Ascending aorta (tissue), 2 donors: ENCODE results near the gene ARAF. TPM values are rescaled to one million over a fixed set of nuclear protein-coding genes. Genes with fewer than 3 reads are reported as not detected.
"Not testable (repeated sequence)": the region's sequence is repeated elsewhere in the genome, so short reads cannot be mapped to it uniquely, and the experiment has no call there.

Experiments
- DNase-seq, 2 donors: peaks; one replicate each; pipeline ENCODE4 v3.0.0-alpha.2; 2019; ENCODE audit warnings: low spot score in 2 of 2
- H3K27ac ChIP-seq, 2 donors: fragments of 200-600 bp; sonication (generic); one replicate each; pipeline ENCODE4 v1.5.1; 2016 to 2017; ENCODE audit warnings: mild to moderate bottlenecking in 1 of 2
- H3K27me3 ChIP-seq: fragments of 200-600 bp; sonication (generic); one replicate; pipeline ENCODE4 v1.5.1; 2017
- H3K36me3 ChIP-seq, 2 donors: fragments of 200-600 bp; sonication (generic); one replicate each; pipeline ENCODE4 v1.5.1; 2016
- H3K4me1 ChIP-seq, 2 donors: fragments of 200-600 bp; sonication (generic); one replicate each; pipeline ENCODE4 v1.5.1; 2016 to 2017; ENCODE audit warnings: mild to moderate bottlenecking in 1 of 2
- H3K4me3 ChIP-seq, 2 donors: fragments of 200-600 bp; sonication (generic); one replicate each; pipeline ENCODE4 v1.5.1; 2016 to 2017; ENCODE audit warnings: mild to moderate bottlenecking in 1 of 2
- H3K9me3 ChIP-seq, 2 donors: fragments of 200-600 bp; sonication (generic); one replicate each; pipeline ENCODE4 v1.5.1; 2016
- CTCF ChIP-seq, 3 experiments: fragments of 200-600 bp in 2 of 3; fragments of 450-650 bp in 1 of 3; sonication (generic) in 2 of 3; IDR thresholded peaks; one replicate each; pipeline ENCODE4 v1.5.1; 2016 to 2019; ENCODE audit warnings: antibody characterized with exemption in 3 of 3, mild to moderate bottlenecking in 1 of 3, moderate library complexity in 1 of 3
- intact Hi-C: fragments of 100-400 bp; cut with DNase I; formaldehyde crosslinking; loops from one replicate; pipeline ENCODE4 v1.15.1; 2023
- total RNA-seq: library from RNA; depleted of rRNA; stranded (reverse); fragments of >200 nt; gene quantifications from one replicate; pipeline ENCODE4 v1.1.0, GENCODE V29; 2016

ARAF gene
- 56.1 TPM for total RNA-seq

- Histone ChIP-seq H3K9me3 (no peaks in the 10 kb centered on the region), H3K4me1 (peaks cover 0 to 6% of the 10 kb centered on the region in 2 donors), H3K4me3 (peak within 1 kb of the TSS; percentile 53 to 63), H3K27ac (peak within 1 kb of the TSS; percentile 85 to 95), H3K36me3 (peaks cover 6 to 11% of the 10 kb centered on the region in 2 donors), H3K27me3 (no peaks in the 10 kb centered on the region)
- DNase-seq = peak; percentile 95 to 98
- intact Hi-C loops = loop anchor here (1.0 to 10.0 kb wide), 4 partner anchors 21 to 274 kb away; partner anchors contain the start of genes ELK1, TIMP1 and ZNF81
- TF ChIP-seq CTCF (IDR thresholded peaks at IDR 0.05) = no peak
Measured at GRCh38 chrX:47560934-47561658, at the start of gene ARAF. Gene ARAF, plus strand, starts transcription at chrX:47561205. Its CDS starts 1,763 bp downstream, at chrX:47562968.

GRCh38 chrX:47512383-47512782, 48.6 kb upstream of the ARAF start:
- H3K27me3 ChIP-seq, H3K27ac ChIP-seq, H3K36me3 ChIP-seq, H3K4me3 ChIP-seq, H3K4me1 ChIP-seq, H3K9me3 ChIP-seq, DNase-seq, intact Hi-C loops: not testable (repeated sequence)

- H3K4me1 ChIP-seq, intact Hi-C loops, H3K27me3 ChIP-seq, H3K27ac ChIP-seq, H3K36me3 ChIP-seq, DNase-seq, H3K9me3 ChIP-seq: not testable (repeated sequence)
- peak overlapping the region; percentile 47 to 59 for H3K4me3 ChIP-seq
Measured at GRCh38 chrX:47513034-47513965, 47.7 kb upstream of the ARAF start.

GRCh38 chrX:47514533-47515235, 46.3 kb upstream of the ARAF start:
- no peak overlapping the region for H3K27ac ChIP-seq
- no peaks in the 10 kb centered on the region for H3K27me3 ChIP-seq
- intact Hi-C loops = no loop called here
- no peak for TF ChIP-seq CTCF (IDR thresholded peaks at IDR 0.05)
- no peak for DNase-seq
- H3K4me1 ChIP-seq = no peaks in the 10 kb centered on the region
- H3K4me3 ChIP-seq = no peak overlapping the region
- H3K9me3 ChIP-seq = no peaks in the 10 kb centered on the region
- H3K36me3 ChIP-seq = no peaks in the 10 kb centered on the region

GRCh38 chrX:47515941-47516665, 44.9 kb upstream of the ARAF start:
- H3K4me3 ChIP-seq = no peak overlapping the region
- no peaks in the 10 kb centered on the region for H3K36me3 ChIP-seq
- TF ChIP-seq CTCF (IDR thresholded peaks at IDR 0.05) = no peak
- DNase-seq = no peak
- H3K9me3 ChIP-seq = no peaks in the 10 kb centered on the region
- intact Hi-C loops = no loop called here
- H3K27me3 ChIP-seq = no peaks in the 10 kb centered on the region
- H3K27ac ChIP-seq = no peak overlapping the region
- no peaks in the 10 kb centered on the region for H3K4me1 ChIP-seq

GRCh38 chrX:47518144-47518543, 42.9 kb upstream of the ARAF start:
- DNase-seq = no peak
- TF ChIP-seq CTCF (IDR thresholded peaks at IDR 0.05) = no peak
- Histone ChIP-seq H3K36me3 (no peaks in the 10 kb centered on the region), H3K4me3 (no peak overlapping the region), H3K9me3 (peaks cover 0 to 4% of the 10 kb centered on the region in 2 donors), H3K27me3 (no peaks in the 10 kb centered on the region), H3K4me1 (no peaks in the 10 kb centered on the region), H3K27ac (no peak overlapping the region)
- intact Hi-C loops = no loop called here
